Frontal cortex (tissue), 4 donors: Measurements from ENCODE around the gene SST. TPM values are rescaled to one million over a fixed set of nuclear protein-coding genes. Genes with fewer than 3 reads are reported as not detected.

Experiments used
- DNase-seq, 2 donors: peaks; one replicate each; pipeline ENCODE4 v3.0.0; 2012; ENCODE audit warnings: low spot score in 2 of 2
- FAIRE-seq: peaks from 2 replicates; lab custom pipeline; 2012; peaks lifted over from hg19 to GRCh38; lab: Jason Lieb, UNC
- total RNA-seq: library from RNA; depleted of rRNA; stranded (reverse); fragments of >200 nt; gene quantifications from one replicate; pipeline ENCODE4 v1.2.3, GENCODE V29; 2014
- donor health status: control.
- donor health status: control.
- donor health status: control.

Gene SST
- 28.5 TPM for total RNA-seq

- no peak for DNase-seq
- FAIRE-seq: no peak
Measured at GRCh38 chr3:187669675-187670504, at the start of gene SST. TSS of gene SST (minus strand) at chr3:187670394. CDS start at chr3:187670291, 103 bp downstream.

- FAIRE-seq: no peak
- DNase-seq: no peak
Measured at GRCh38 chr3:187719628-187720336, 49.6 kb upstream of the SST start.

GRCh38 chr3:187718802-187719201 lies 48.6 kb upstream of the SST start:
- FAIRE-seq (no peak), DNase-seq (no peak)

- DNase-seq (no peak), FAIRE-seq (no peak)
Measured at GRCh38 chr3:187717572-187717971, 47.4 kb upstream of the SST start.

GRCh38 chr3:187714404-187714979 lies 44.3 kb upstream of the SST start:
- FAIRE-seq: no peak
- DNase-seq: peak; percentile 61 to 71

- no peak for DNase-seq
- FAIRE-seq: no peak
Measured at GRCh38 chr3:187713504-187713903, 43.3 kb upstream of the SST start.

- no peak for FAIRE-seq
- no peak for DNase-seq
Measured at GRCh38 chr3:187709155-187709554, 39.0 kb upstream of the SST start.

GRCh38 chr3:187708696-187709095 lies 38.5 kb upstream of the SST start:
- FAIRE-seq (no peak), DNase-seq (no peak)

GRCh38 chr3:187706971-187707370 lies 36.8 kb upstream of the SST start:
- FAIRE-seq (no peak), DNase-seq (no peak)

GRCh38 chr3:187705164-187705563 lies 35.0 kb upstream of the SST start:
- FAIRE-seq (no peak), DNase-seq (no peak)

GRCh38 chr3:187702507-187703033 lies 32.4 kb upstream of the SST start, which contains the start of gene RTP2:
TSS of gene RTP2 (minus strand) at chr3:187702557. CDS start at chr3:187702128, 429 bp downstream.
- DNase-seq (no peak), FAIRE-seq (no peak)

- FAIRE-seq (no peak), DNase-seq (no peak)
Measured at GRCh38 chr3:187700249-187700648, 30.1 kb upstream of the SST start.

GRCh38 chr3:187698499-187699399 lies 28.6 kb upstream of the SST start:
- FAIRE-seq (no peak), DNase-seq (no peak)

- FAIRE-seq: no peak
- DNase-seq: no peak
Measured at GRCh38 chr3:187696021-187696420, 25.8 kb upstream of the SST start.

GRCh38 chr3:187695449-187695848 lies 25.3 kb upstream of the SST start:
- FAIRE-seq: no peak
- no peak for DNase-seq

- FAIRE-seq (no peak), DNase-seq (no peak)
Measured at GRCh38 chr3:187694801-187695200, 24.6 kb upstream of the SST start.

GRCh38 chr3:187693431-187693830 lies 23.2 kb upstream of the SST start:
- no peak for FAIRE-seq

GRCh38 chr3:187689984-187690383 lies 19.8 kb upstream of the SST start:
- no peak for FAIRE-seq

More at GRCh38 chr3:187693431-187693830, 23.2 kb upstream of the SST start:
- DNase-seq: no peak

GRCh38 chr3:187686621-187687273 lies 16.6 kb upstream of the SST start:
- no peak for DNase-seq
- FAIRE-seq: no peak

More at GRCh38 chr3:187689984-187690383, 19.8 kb upstream of the SST start:
- no peak for DNase-seq
